ENCODE data around the gene HK1. TPM values are rescaled to one million over a fixed set of nuclear protein-coding genes. Genes with fewer than 3 reads are reported as not detected.
"Not testable (repeated sequence)": the region's sequence is repeated elsewhere in the genome, so short reads cannot be mapped to it uniquely, and the experiment has no call there.

HK1 gene
- total RNA-seq, 1 experiment from 2014 or later = 98.8 TPM

DNA sequence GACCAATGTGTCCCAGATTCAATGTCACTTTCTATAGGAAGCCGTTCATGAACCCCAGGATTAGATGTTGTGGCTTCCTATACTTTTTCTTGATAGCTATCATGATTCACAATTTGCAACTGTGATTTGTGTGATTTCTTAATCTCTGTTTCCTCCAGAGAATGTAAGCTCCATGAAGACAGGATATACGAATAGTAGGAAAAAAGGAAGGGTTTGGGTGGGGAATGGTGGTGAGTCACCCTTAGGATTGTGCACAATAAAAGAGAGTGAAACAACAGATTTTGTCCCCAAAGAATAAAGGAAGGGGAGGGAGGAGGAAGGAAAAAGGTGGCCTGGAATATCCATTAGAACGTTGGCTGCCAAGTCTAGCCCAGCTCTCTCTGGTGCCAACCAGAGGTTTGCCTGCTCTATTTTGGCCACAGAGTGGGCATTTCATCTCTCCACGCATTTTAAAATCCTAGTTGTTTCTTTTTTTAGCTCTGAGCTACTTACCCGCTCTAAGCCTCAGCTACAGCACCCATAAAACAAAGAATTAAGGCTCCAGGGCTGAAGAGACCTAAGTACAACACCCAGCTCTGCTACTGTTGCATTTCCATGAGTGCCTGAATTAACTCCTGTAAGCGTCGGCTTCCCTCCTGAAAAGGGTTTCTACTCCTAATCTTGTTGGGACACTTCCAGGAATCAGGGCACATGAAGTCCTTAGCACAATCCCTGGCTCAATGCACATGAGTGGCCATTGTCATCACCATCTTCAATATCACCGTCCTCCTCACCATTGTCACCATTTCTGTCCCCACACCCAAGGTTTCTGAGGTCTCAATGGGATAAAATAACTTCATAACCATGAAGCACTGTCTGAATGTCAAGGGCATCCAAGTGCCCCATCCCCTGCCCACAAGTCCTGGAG lies 3.5 kb downstream of the HK1 start:
- Histone ChIP-seq H3K18ac (ENCODE audit: insufficient read length, low read depth, low read length) (no peak overlapping the region), H4K91ac (ENCODE audit: insufficient read length, low read depth, low read length) (no peak overlapping the region), H3K14ac (ENCODE audit: insufficient read depth, low read length) (no peak overlapping the region), H3K23ac (ENCODE audit: insufficient read length, low read depth, low read length) (no peak overlapping the region), H4K20me1 (ENCODE audit: control insufficient read depth, insufficient read depth, insufficient read length) (no peaks in the 10 kb centered on the region), H3K79me1 (ENCODE audit: insufficient read depth, low read depth, low read length, poor library complexity, severe bottlenecking) (no peaks in the 10 kb centered on the region), H3K9me3 (ENCODE audit: control insufficient read depth, low read depth, low read length) (no peaks in the 10 kb centered on the region), H2BK15ac (ENCODE audit: low read depth, low read length) (no peak overlapping the region), H3K9ac (ENCODE audit: extremely low read depth, insufficient read length, low read length) (no peak overlapping the region), H4K5ac (ENCODE audit: insufficient read length, low read depth, low read length) (no peak overlapping the region), H3K56ac (ENCODE audit: insufficient read length, low read depth, low read length) (no peak overlapping the region), H3K27ac (ENCODE audit: insufficient read length, low read depth, low read length) (no peak overlapping the region), H3K4me1 (ENCODE audit: insufficient read depth, low read length) (peaks cover 4% of the 10 kb centered on the region; the same call in 1 of the 2 replicates), H3K79me2 (ENCODE audit: insufficient read depth, low read length) (no peaks in the 10 kb centered on the region), H4K8ac (replicated peaks; ENCODE audit: insufficient read length, low read depth, low read length) (no peak overlapping the region), H2BK120ac (ENCODE audit: low read depth, low read length, poor library complexity, severe bottlenecking) (no peak overlapping the region), H3K4ac (ENCODE audit: low read depth, low read length) (no peak overlapping the region), H2BK5ac (ENCODE audit: insufficient read length, low read length) (no peak overlapping the region), H3K4me2 (ENCODE audit: insufficient read depth, insufficient read length, low read length) (no peak overlapping the region), H2BK12ac (ENCODE audit: insufficient read length, low read depth, low read length) (no peak overlapping the region), H3K23me2 (ENCODE audit: insufficient read length, low read depth, low read length, poor library complexity, severe bottlenecking) (no peaks in the 10 kb centered on the region), H2AK5ac (ENCODE audit: insufficient read length, low read length) (no peak overlapping the region), H2BK20ac (ENCODE audit: low read depth, low read length, poor library complexity, severe bottlenecking) (no peak overlapping the region), H3K27me3 (ENCODE audit: insufficient read depth, low read length) (no peaks in the 10 kb centered on the region), H3T11ph (ENCODE audit: low read length) (no peak overlapping the region), H2AFZ (ENCODE audit: low read length) (no peak overlapping the region)
- H3K4me3 Mint-ChIP-seq = no peak overlapping the region
- H3K27ac Mint-ChIP-seq = no peak overlapping the region
- peaks cover 8% of the 10 kb centered on the region for H3K27me3 Mint-ChIP-seq (ENCODE audit: low read depth)
- TF ChIP-seq, protein P1, sequence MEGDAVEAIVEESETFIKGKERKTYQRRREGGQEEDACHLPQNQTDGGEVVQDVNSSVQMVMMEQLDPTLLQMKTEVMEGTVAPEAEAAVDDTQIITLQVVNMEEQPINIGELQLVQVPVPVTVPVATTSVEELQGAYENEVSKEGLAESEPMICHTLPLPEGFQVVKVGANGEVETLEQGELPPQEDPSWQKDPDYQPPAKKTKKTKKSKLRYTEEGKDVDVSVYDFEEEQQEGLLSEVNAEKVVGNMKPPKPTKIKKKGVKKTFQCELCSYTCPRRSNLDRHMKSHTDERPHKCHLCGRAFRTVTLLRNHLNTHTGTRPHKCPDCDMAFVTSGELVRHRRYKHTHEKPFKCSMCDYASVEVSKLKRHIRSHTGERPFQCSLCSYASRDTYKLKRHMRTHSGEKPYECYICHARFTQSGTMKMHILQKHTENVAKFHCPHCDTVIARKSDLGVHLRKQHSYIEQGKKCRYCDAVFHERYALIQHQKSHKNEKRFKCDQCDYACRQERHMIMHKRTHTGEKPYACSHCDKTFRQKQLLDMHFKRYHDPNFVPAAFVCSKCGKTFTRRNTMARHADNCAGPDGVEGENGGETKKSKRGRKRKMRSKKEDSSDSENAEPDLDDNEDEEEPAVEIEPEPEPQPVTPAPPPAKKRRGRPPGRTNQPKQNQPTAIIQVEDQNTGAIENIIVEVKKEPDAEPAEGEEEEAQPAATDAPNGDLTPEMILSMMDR (conservative IDR thresholded peaks at IDR 0.05) = no peak
- H3K4me1 Mint-ChIP-seq = peaks cover 24% of the 10 kb centered on the region in 2 experiments
- no peak for DNase-seq
- H3K36me3 Mint-ChIP-seq (ENCODE audit: insufficient read depth in 1 of 3, low read depth in 3 of 3) = no peaks in the 10 kb centered on the region
- WGBS (ENCODE audit: extremely low coverage, insufficient read length, low lambda C conversion rate) = no CpG with 5 or more reads among the region's 8 CpGs
- H3K9me3 Mint-ChIP-seq = no peaks in the 10 kb centered on the region

GRCh38 chr10:69284402-69284801 lies 6.1 kb downstream of the HK1 start:
- not testable (repeated sequence) for H4K5ac ChIP-seq (ENCODE audit: insufficient read length, low read depth, low read length); H2BK20ac ChIP-seq (ENCODE audit: low read depth, low read length, poor library complexity, severe bottlenecking); H3K4me3 Mint-ChIP-seq; H3K23me2 ChIP-seq (ENCODE audit: insufficient read length, low read depth, low read length, poor library complexity, severe bottlenecking); H3K9ac ChIP-seq (ENCODE audit: extremely low read depth, insufficient read length, low read length); H3K9me3 ChIP-seq (ENCODE audit: control insufficient read depth, low read depth, low read length); H3K27ac Mint-ChIP-seq; H3K4me1 ChIP-seq (ENCODE audit: insufficient read depth, low read length); H3K79me1 ChIP-seq (ENCODE audit: insufficient read depth, low read depth, low read length, poor library complexity, severe bottlenecking); H3K79me2 ChIP-seq (ENCODE audit: insufficient read depth, low read length); H4K91ac ChIP-seq (ENCODE audit: insufficient read length, low read depth, low read length); H3K36me3 Mint-ChIP-seq (ENCODE audit: insufficient read depth in 1 of 3, low read depth in 3 of 3); H3K27me3 Mint-ChIP-seq (ENCODE audit: low read depth); H3K27ac ChIP-seq (ENCODE audit: insufficient read length, low read depth, low read length); H2AK5ac ChIP-seq (ENCODE audit: insufficient read length, low read length); H2BK120ac ChIP-seq (ENCODE audit: low read depth, low read length, poor library complexity, severe bottlenecking); DNase-seq; H3K9me3 Mint-ChIP-seq; H2BK15ac ChIP-seq (ENCODE audit: low read depth, low read length); H3T11ph ChIP-seq (ENCODE audit: low read length); H2AFZ ChIP-seq (ENCODE audit: low read length); H3K18ac ChIP-seq (ENCODE audit: insufficient read length, low read depth, low read length); H3K23ac ChIP-seq (ENCODE audit: insufficient read length, low read depth, low read length); H3K4me2 ChIP-seq (ENCODE audit: insufficient read depth, insufficient read length, low read length); H2BK5ac ChIP-seq (ENCODE audit: insufficient read length, low read length); H3K14ac ChIP-seq (ENCODE audit: insufficient read depth, low read length); H3K56ac ChIP-seq (ENCODE audit: insufficient read length, low read depth, low read length); H4K20me1 ChIP-seq (ENCODE audit: control insufficient read depth, insufficient read depth, insufficient read length); H4K8ac ChIP-seq (replicated peaks; ENCODE audit: insufficient read length, low read depth, low read length); H3K4ac ChIP-seq (ENCODE audit: low read depth, low read length); H2BK12ac ChIP-seq (ENCODE audit: insufficient read length, low read depth, low read length); H3K27me3 ChIP-seq (ENCODE audit: insufficient read depth, low read length)
- H3K4me1 Mint-ChIP-seq = peaks cover 12% of the 10 kb centered on the region in 2 experiments
- no CpG with 5 or more reads among the region's 6 CpGs for WGBS (ENCODE audit: extremely low coverage, insufficient read length, low lambda C conversion rate)

Data from H9 (cell line).